ENCODE results near the gene IQCE. TPM values are rescaled to one million over a fixed set of nuclear protein-coding genes. Genes with fewer than 3 reads are reported as not detected.

The IQCE gene
- total and polyA plus RNA-seq, 2 donors from 2014 or later = 6.1 to 27.8 TPM

DNA sequence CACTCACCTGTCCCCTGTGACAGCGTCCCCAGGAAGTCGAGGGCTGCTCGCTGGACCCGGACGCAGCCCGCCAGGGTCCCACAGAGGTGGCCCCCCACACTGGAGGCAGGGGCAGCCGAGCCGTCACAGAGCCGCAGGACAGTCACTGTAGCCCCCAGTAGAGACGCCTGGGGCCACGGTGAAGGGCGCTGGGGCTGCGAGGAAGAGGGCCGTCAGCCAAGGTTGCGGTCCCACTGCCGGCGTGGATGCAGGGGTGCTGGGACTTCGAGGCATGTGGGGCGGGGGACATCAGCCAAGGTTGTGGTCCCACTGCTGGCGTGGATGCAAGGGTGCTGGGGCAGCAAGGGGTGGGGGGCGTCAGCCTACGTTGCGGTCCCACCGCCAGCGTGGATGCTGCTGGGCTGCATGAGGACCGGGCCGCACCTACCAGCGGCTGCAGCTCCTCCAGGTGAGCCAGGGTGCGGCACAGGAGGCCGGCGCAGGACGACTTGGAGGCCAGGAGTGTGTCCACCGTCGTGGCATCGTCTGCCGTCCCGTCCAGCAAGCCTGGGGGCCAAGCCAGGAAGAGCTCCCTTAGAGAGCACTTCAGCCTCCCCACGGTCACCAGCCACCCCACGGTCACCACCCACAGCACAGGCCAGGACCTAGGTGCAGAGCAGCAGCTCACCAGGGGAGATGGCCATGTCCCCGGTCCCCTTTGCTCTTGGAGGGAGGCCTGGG lies 17.3 kb upstream of the IQCE start:
- Histone ChIP-seq H3K27me3 (ENCODE audit: control insufficient read depth, insufficient read depth, low read length) (no peaks in the 10 kb centered on the region), H3K27ac (ENCODE audit: low read depth in 2 of 2, low read length in 2 of 2) (no peak overlapping the region), H3K4me1 (ENCODE audit: control insufficient read depth in 2 of 3, insufficient read depth in 2 of 3, low read depth in 1 of 3, low read length in 3 of 3) (no peaks in the 10 kb centered on the region), H3K9me3 (ENCODE audit: control insufficient read depth in 2 of 3, insufficient read depth in 1 of 3, low read length in 3 of 3) (no peaks in the 10 kb centered on the region), H3K9ac (ENCODE audit: low read length in 3 of 3) (no peak overlapping the region), H3K36me3 (ENCODE audit: control insufficient read depth in 2 of 3, insufficient read depth in 3 of 3, low read length in 3 of 3) (peaks cover 3 to 6% (median 6%) of the 10 kb centered on the region in 3 donors), H3K4me3 (ENCODE audit: low read length in 3 of 3) (no peak overlapping the region)
- intact Hi-C loops (cut with DNase I) = no loop called here
- TF ChIP-seq, protein P1, sequence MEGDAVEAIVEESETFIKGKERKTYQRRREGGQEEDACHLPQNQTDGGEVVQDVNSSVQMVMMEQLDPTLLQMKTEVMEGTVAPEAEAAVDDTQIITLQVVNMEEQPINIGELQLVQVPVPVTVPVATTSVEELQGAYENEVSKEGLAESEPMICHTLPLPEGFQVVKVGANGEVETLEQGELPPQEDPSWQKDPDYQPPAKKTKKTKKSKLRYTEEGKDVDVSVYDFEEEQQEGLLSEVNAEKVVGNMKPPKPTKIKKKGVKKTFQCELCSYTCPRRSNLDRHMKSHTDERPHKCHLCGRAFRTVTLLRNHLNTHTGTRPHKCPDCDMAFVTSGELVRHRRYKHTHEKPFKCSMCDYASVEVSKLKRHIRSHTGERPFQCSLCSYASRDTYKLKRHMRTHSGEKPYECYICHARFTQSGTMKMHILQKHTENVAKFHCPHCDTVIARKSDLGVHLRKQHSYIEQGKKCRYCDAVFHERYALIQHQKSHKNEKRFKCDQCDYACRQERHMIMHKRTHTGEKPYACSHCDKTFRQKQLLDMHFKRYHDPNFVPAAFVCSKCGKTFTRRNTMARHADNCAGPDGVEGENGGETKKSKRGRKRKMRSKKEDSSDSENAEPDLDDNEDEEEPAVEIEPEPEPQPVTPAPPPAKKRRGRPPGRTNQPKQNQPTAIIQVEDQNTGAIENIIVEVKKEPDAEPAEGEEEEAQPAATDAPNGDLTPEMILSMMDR (IDR thresholded peaks at IDR 0.05; ENCODE audit: borderline replicate concordance, extremely low read depth, insufficient read depth) = no peak
- DNase-seq = peak in 2 of 5 donors; percentile 35 to 66
- FAIRE-seq = no peak

DNA sequence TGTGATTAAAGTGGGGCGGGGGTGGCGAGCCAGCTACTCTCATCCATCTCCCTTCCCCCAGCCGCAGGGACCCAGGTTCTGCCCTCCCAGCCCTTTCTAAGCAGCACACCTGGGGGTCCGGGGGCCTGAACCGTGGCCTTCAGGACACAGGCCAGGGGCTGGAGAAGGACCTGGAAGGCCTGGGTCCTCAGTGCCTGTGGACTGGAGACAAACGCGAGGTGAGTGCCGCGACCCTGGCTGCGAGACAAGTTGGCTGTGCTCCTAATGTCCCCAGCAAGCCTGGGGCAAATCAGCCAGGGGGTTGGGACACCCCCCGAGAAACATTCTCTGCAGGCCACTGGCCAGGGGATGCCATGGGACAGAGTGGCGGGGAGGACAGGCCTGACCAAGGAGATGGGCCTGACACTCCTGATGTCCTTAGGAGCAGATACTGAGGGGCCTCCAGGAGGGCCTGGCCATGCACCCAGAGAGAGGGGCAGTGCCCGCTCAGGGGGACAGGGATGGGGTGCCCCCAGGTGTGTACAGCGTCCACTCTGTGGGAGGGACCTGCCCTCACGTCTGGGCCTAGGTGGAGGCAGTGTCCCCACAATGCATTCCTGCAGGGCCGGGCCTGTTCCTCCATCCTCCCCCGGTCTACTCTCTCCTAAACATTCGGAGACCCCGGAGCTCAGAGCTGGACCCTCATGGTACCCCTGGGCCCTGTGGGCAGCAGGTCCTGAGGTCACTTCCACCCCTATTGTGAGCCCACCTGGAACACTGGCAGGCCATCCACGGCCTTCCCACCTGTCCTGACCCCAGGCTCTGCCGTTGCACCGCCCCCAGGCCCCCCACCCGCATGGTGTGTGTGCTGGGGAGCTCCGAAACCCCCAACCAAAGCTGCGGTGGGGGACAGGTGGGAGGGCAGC lies 16.5 kb upstream of the IQCE start:
- Histone ChIP-seq H3K27ac (ENCODE audit: low read depth in 2 of 2, low read length in 2 of 2) (no peak overlapping the region), H3K27me3 (ENCODE audit: control insufficient read depth, insufficient read depth, low read length) (no peaks in the 10 kb centered on the region), H3K4me1 (ENCODE audit: control insufficient read depth in 2 of 3, insufficient read depth in 2 of 3, low read depth in 1 of 3, low read length in 3 of 3) (no peaks in the 10 kb centered on the region), H3K36me3 (ENCODE audit: control insufficient read depth in 2 of 3, insufficient read depth in 3 of 3, low read length in 3 of 3) (peaks cover 3 to 11% (median 8%) of the 10 kb centered on the region in 3 donors), H3K9me3 (ENCODE audit: control insufficient read depth in 2 of 3, insufficient read depth in 1 of 3, low read length in 3 of 3) (no peaks in the 10 kb centered on the region), H3K4me3 (ENCODE audit: low read length in 3 of 3) (no peak overlapping the region), H3K9ac (ENCODE audit: low read length in 3 of 3) (no peak overlapping the region)
- DNase-seq (peak in 2 of 5 donors; percentile 38 to 64), FAIRE-seq (no peak)
- TF ChIP-seq, protein P1 (IDR thresholded peaks at IDR 0.05; ENCODE audit: borderline replicate concordance, extremely low read depth, insufficient read depth) = no peak
- intact Hi-C loops (cut with DNase I) = no loop called here

DNA sequence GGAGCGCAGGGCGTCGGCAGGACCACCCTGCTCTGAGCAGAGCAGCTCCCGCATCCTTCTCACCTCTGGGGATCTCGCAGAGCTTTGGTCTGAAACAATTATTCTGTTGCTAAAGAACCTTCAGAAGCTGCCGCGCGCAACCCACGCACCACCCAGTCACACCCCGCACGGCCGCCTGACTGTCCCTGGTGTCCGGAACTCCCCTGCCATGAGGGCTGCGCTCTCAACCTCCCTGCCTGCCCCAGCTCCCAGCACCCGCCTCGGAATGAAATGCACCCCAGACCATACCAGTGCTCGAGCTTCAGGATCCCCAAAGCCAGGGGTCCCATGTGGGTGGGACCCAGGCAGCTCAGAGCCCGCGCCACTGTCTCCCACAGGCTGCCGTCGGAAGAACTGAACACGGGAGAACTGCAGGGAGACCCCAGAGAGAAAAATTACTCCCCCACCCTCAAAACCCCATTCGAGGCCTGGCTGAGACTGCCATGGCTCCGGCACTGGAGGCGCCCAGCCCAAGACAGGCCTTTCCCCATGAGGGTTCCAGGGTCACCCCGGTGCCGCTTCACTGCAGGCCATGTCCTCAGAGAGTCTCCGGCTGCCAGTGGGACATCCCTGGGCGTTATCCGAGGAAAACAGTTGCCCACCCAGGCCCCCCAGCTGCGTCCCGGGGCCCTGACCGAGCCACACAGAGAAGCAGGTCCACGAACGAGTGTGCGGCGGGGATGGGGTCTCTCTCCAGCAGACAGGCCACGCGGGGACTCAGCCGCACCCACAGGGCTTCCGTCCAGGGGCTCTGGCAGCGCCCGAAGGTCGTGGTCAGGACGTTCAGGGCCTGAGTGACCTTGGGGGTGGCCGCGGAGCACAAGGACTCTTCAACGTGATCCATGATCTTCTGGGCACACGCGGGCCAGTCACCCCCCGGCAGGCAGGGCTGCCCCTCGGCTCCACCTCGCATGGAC lies 15.6 kb upstream of the IQCE start:
- H3K27me3 ChIP-seq (ENCODE audit: control insufficient read depth, insufficient read depth, low read length) = no peaks in the 10 kb centered on the region
- intact Hi-C loops (cut with DNase I) = no loop called here
- peaks cover 3 to 14% (median 13%) of the 10 kb centered on the region in 3 donors for H3K36me3 ChIP-seq (ENCODE audit: control insufficient read depth in 2 of 3, insufficient read depth in 3 of 3, low read length in 3 of 3)
- no peak overlapping the region for H3K4me3 ChIP-seq (ENCODE audit: low read length in 3 of 3)
- TF ChIP-seq, protein P1 (IDR thresholded peaks at IDR 0.05; ENCODE audit: borderline replicate concordance, extremely low read depth, insufficient read depth) = no peak
- no peak overlapping the region for H3K9ac ChIP-seq (ENCODE audit: low read length in 3 of 3)
- no peaks in the 10 kb centered on the region for H3K4me1 ChIP-seq (ENCODE audit: control insufficient read depth in 2 of 3, insufficient read depth in 2 of 3, low read depth in 1 of 3, low read length in 3 of 3)
- FAIRE-seq (no peak), DNase-seq (peak in 2 of 5 donors; percentile 35 to 74)
- H3K9me3 ChIP-seq (ENCODE audit: control insufficient read depth in 2 of 3, insufficient read depth in 1 of 3, low read length in 3 of 3) = no peaks in the 10 kb centered on the region
- no peak overlapping the region for H3K27ac ChIP-seq (ENCODE audit: low read depth in 2 of 2, low read length in 2 of 2)

Measured in kidney (tissue), 14 donors.